ENCODE results near the gene RPS6KA3.
"Not testable (repeated sequence)": the region's sequence is repeated elsewhere in the genome, so short reads cannot be mapped to it uniquely, and the experiment has no call there.

RPS6KA3 gene

DNA sequence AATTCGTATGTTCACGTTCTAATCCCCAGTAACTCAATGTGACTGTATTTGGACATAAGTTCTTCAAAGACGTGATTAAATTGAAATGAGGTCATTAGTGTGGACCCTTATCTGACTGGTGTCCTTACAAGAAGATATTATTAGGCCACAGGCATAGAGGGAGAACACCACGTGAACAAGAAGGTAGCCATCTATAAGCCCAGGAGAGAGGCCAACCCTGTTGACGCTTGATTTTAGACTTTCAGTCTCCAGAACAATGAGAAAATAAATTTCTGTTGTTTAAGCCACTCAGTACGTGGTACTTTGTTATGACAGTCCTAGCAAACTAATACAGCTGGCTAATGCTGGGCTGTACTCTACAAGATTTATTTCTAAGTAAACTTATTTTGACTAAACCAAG, 123.6 kb downstream of the RPS6KA3 start:
- no peak for DNase-seq (ENCODE audit: low read depth)

DNA sequence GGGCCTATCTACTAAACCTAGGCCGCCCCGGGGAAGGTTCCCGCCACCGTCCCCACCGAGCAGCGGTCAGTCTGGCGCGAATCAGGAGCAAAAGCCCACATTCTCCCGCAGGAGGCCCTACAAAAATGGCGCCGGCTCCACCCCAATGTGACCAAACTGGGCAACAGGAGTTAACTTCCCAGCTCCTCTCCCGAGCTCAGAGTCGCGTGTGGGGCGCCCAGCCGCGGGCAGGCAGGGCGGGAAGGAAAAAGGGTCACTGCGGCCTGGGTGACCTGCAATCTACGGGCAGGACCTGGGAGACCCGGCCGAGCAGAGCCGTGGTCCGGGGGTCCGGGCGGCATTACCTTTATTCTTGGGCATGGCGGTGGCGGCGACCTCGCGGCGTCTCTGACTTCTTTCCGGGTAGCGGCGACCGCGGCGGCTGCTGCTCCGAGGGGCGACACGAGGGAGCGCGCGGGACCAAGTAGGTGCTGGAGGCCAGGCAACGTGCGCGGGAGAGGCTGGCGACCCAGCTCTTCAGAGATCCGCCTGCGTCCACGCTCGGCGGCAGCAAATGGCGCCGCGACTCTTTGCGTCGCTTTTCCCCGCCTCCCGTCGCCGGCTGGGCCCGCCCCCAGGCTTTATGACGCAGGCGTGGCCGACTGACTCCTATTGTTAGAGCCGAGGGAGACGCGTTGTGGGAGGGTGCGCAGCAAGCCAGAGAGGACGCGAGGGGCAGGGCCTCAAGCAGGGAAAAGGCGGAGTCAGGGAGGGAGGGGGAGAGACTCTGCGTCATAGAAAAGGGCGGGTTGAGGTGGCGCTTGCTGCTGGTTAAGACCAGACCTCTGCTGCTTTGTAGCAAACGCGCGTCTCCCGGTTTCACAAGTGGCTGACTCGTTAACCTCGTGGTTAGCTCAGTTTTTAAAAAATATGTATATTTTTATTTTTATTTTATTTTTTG, 125.2 kb downstream of the RPS6KA3 start, which contains the start of gene EIF1AX:
EIF1AX (minus strand) TSS at position 558 of the 940 bp plus-strand sequence; CDS start at position 360, 198 bp downstream.
- peak; percentile 86 for DNase-seq (ENCODE audit: low read depth)

DNA sequence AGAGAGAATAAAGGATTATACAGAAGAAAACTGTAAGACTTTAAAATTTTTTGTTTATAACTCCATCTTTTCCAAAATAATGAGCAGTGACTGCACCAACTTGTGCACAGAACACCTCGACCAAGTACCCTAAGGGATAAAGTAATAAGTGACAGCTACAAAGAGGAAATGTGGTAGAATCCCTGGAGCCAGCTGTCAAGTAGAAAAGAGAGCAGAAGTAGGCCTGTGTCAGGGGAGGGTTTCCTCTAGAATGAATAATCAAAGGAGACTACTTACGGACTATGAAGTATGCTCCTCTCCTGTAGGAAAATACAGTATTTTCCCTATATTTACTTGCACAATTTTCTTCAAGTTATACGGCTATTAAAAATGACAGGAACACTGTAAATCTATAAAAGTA, 126.3 kb downstream of the RPS6KA3 start:
- no peak for DNase-seq (ENCODE audit: low read depth)

DNA sequence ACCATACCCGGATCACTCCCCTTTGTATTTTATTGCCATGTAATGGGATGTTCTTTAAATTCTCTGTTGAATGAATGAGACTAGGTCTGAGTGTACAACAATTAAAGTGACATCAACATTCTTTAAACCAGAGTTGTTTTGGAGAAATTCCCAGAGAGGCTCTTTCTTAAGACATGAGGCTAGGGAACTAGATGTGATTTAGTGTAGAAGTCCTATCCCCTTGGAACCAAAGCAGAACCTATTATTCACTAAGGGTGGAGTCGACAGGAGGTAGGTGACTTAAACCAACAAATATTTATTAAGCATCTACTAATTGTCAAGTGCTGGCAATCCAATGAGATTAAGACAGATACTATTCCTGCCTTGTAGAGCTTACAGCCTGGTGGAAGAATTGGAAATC, 126.7 kb downstream of the RPS6KA3 start:
- no peak for DNase-seq (ENCODE audit: low read depth)

DNA sequence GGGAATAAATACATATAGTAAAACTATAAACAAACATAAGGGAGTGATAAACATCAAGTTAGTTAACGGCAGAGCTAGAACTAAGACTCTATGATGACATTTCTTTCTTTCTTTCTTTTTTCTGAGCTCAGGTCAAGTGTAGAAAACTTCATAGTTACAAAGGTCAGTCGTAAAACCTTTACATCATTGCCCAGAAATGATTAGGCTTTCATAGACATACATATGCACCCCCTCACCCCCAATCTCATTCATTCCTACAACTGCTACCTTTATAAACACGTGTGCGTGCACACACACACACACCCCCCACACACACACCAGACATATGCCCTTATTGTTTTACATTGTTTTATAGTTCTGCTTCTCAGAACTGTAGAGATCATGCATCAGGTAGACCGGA, 130.8 kb downstream of the RPS6KA3 start:
- no peak for DNase-seq (ENCODE audit: low read depth)

DNA sequence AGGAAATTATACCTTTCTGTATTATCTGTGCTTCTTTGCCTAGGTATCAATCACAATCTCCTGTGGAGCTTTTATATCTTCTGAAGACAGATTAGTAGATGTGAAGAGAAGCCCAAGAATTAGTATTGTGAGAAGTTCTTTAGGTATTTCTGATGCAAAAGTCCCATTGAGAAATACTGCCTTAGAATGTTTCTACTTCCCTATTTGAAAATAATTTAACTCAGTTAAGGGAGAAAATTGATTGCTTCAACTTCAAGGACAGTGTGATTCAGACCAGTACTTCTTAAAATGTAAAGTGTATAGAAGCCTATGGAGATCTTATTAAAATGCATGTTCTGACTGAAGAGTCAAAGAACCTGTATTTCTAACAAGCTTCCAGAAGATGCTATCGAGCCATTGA, 134.0 kb downstream of the RPS6KA3 start:
- no peak for DNase-seq (ENCODE audit: low read depth)

DNA sequence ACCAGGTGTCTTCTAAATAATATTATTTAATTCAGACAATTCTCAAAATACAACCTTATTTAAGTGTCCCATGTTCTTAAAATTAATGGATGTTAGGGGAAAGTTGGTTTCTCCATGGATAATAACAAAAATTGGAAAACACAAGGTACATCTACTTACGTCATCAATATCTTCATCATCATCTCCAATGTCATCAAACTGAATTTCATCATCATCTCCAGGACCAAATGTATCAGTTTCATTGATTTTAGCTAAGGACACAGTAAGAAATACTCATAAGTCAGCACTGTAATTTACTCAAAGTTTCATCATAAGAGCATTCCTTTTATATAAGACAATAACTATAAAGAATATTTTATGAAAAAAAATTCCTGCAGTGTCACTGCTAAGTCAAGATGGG, 136.4 kb downstream of the RPS6KA3 start:
- no peak for DNase-seq (ENCODE audit: low read depth)

DNA sequence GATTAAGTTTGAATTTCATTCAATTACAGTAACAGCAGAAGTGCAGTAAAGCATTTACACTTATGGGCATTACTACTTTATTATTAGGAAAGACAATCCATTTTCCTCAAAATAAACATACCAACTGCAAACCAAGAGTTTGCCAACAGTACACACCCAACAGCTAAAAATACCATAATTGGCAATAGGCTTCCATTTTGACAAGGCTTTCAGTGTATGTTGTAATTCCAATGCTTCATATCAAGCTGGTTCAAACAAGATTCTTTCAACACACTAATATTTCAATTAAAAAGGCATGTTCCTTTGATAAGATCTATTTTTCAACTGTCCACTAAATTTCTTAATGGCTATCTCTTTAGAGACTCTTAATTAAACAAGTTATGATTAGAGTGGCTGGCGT, 137.2 kb downstream of the RPS6KA3 start:
- no peak for DNase-seq (ENCODE audit: low read depth)

DNA sequence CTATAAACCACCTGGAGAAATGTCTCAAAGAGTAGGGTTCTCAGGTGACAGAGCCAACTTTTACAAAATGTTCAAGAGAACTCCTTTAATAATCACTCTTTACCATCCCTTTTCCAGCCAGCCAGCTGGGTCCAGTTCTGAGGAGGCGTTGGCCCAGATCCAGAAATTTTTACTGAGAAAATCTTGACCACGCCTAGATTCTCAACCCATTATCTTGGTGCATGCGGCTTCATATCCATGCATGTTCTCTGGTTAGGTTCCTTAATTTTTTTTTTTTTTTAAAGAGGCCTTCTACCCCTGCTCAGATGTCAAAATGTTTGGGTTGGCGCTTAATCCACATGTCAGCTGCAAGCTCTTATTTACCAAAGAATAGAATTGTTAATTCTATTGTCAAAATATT, 138.0 kb downstream of the RPS6KA3 start:
- no peak for DNase-seq (ENCODE audit: low read depth)

DNA sequence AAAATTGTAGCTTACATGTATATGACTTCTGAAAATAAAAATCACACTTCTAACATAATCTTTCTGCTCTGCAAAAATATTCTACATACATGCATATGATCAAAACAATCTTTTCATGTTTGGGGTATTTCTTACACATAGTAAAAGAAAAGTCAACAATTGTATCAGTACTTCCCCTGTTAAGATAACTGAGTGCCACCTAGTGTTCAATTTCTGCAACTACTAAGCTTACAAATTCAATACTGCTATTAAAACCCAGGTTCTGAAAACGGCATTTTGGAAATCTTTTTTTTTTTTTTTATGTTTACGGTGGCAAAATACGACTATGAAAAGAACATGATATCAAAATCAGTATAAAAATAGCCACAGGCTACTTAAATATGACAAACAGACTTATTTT, 139.3 kb downstream of the RPS6KA3 start:
- not testable (repeated sequence) for DNase-seq (ENCODE audit: low read depth)

DNA sequence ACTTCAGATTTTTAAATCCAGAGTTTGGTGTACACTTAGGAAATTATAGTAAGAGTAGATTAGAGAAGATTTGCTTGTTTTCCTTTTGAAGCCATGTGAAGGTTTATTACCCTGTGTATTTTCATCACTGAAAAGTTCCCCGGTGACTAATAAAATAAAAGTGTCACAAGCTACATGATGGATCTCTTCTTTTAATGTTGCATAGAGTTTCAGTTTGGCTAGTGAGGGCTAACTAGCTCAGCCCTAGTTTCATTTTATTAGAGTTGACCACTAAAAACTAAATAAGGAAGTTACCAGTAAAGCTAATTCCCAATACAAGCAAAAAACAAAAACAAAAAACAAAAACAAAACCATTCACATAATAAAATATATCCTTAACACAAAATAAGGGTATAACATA, 139.9 kb downstream of the RPS6KA3 start:
- not testable (repeated sequence) for DNase-seq (ENCODE audit: low read depth)

DNA sequence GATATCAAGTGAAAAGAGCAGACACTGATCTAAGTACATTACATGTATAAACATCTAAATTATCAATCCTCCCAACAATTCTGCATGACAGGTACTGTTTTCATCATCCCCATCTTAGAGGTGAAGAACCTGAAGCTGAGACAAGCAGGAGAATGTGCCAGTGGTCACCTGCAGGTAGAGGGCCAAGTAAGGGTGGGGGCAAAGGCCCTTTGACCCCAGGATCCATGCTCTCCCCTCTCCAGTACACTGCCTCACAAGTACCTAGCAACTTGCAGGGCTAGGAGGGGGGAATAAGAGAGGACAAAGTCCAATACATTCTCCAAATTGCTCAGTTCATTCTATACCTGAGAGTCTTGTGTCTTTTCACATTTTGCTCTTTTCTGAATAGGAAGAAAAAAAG, 141.7 kb downstream of the RPS6KA3 start:
- DNase-seq (ENCODE audit: low read depth) = no peak

DNA sequence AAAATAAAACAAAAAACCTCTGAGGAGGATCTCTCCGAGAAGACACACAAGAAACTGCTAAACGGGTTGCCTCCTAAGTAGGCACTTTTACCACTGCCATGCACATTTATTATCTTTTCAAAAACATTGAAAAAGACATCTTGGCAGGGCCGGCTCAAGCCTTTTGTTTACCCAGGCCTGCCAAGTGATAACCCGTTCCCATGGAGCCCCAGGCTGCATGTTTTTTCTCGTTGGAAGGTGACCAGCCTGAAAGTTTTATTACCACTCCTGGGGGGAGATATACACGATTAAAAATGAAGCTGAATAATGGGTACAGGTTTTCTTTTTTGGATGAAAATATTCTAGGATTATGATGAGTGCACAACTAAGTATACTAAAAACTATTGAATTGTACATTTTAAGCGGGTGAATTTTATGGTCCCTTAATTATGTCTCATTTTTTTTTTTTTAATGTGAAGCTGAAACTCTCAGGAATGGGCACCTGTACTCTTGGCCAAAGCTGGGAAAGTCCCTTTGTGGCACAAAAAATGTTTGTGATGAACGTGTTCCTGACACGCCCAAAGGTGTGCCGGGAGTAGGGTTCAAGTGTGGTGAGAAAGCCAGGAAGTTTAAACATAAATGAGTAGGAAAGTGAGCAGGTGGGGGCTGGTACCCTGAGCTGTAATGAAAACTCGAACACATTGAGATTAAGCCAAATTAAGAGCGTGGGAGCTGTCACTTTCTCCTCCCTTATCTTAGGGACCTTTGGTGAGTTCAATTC, 148.5 kb downstream of the RPS6KA3 start:
- DNase-seq (ENCODE audit: low read depth) = no peak

DNA sequence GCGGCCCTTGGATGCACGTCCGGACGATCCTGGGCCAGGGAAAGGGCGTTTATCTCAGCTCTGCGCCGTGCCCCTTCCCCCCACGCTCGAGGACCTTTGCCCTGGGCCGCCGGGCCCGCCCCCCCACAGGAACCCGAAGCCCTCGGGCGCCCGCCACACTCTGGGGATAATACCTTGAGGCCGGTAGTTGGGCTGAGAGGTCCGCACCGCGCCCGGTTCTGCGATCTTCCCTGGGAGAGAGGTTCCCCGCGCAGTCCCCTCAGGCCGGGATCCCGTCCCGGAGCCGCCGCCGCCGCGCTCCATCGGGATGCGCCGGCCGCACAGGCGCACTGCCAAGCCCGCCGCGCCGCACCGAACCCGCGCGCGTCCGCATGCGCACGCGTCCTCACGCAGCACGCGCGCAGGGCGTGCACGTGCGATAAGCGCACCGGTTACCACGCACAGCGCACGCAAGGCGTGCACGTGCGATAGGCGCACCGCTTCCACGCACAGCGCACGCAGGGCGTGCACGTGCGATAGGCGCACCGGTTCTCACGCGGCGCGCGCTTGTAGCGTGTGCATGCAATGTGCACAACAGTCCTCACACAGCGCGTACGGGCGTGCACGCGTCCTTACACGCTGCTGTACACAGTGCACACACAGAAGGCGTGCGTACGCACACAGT, 150.0 kb downstream of the RPS6KA3 start, which contains the start of gene MAP7D2:
MAP7D2 (minus strand) TSS at position 331 of the 664 bp plus-strand sequence; CDS start at position 303, 28 bp downstream.
- no peak for DNase-seq (ENCODE audit: low read depth)

DNA sequence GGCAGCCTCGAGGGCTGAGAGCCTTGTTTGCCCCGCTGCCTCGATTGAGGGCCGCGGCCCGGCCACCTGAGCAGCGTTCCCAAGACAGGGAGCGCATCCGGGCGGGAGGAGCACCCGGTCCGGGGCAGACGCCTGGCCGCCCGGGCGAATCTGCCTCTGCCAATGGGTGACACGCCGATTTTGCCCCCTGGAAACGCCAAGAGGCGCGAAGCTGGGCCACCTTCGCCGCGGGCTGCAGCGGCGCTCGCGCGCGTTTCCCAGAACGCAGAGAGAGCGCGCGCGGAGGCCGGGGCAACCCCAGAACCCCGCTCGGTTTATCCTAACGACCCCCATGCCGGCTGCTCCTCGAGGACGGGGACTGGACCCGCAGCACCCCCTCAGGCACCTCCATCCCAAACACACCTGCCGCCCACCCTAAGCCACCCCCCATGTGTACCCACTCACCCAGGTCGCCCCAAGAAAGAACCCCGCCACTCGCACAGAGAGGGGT, 150.6 kb downstream of the RPS6KA3 start:
- no peak for DNase-seq (ENCODE audit: low read depth)

DNA sequence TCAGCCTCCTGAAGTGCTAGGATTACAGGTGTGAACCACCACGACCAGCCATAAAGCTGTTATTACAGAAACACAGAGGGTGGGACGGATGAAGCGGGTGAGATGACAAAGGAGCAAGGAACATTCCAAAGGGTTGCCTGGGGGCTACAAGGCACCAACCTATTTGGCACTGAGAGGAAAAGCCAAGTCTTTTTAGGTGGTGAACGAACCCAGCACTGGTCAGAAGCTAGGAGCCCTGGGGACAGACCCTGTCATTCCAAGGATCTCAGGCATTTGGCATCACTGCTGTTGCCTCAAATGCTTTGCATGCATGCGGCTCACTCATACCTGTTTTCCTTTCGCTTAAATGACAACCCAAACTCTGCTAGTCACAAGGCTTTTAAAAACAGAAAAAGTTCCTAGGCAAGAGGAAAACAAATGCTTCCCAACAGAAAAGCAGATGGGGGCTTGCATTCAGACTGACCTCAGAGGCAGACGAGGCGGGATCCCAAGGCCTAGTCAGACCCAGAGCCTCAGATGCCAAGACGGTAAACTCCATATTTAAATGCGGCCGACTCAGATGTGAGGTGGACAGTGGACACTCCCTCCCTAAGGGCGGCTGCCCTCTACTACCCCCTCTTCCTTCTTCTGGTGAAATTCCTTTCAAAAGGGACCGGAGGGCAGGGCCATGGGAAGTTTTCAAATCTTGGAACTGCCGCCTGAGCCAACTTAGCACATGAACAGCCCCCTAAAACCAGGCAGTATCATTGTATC, 154.5 kb downstream of the RPS6KA3 start:
- DNase-seq (ENCODE audit: low read depth) = no peak

DNA sequence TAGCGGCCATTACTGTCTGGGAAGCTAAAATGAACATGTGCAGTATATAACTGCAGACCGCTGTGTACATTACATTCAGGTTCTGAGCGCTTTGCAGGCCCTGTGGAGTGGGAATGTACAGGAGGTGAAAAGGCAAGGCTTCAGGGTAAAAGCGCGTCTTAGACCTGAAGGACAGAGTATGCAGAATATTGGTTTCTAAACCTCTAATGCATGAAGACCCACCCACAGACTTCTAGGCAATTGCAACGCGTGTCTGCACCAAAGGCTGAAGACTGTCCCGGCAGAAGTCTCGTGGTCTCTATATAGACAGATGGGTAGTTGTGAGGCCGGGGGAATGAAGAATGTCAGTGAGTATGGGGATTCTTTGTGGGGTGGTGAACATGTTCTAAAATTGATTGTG, 155.4 kb downstream of the RPS6KA3 start:
- no peak for DNase-seq (ENCODE audit: low read depth)

DNA sequence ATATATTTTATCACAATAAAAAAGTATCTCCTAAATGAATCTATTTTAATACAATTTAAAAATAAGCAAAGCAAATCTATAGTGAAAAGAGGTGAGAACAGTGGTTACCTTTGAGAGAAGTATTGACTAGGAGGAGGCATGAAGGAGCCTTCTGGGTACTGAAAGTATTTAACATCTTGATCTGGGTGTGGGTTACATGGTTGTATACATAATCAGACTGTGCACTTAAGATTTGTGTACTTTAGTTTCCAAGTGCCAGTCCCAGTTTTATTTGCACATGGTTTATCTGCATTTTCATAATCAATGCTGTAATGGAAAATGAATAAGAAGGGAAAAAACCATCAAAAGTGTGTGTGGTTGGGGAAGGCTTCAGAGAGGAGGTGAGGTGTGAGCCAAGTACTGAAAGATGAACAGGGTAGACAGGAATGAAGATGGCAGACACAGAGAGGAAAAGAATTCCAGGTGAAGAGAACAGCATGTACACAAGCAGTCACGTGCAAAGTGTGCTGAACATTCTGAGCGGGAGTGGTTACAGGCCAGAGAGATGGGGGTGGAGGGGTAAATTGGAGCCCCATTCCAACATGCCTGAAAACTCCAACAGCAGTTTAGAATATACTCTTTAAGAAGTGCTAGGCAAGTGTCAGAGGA, 164.7 kb downstream of the RPS6KA3 start:
- no peak for DNase-seq (ENCODE audit: low read depth)
